NCI-H748 (cell line): ENCODE data around the gene ABR.
"Not testable (repeated sequence)": the region's sequence is repeated elsewhere in the genome, so short reads cannot be mapped to it uniquely, and the experiment has no call there.

ENCODE experiments used
- DNase-seq: peaks from one replicate; lab custom pipeline; 2025; ENCODE audit not compliant: unreplicated experiment; lab: John Stamatoyannopoulos, UW

ABR gene

DNA sequence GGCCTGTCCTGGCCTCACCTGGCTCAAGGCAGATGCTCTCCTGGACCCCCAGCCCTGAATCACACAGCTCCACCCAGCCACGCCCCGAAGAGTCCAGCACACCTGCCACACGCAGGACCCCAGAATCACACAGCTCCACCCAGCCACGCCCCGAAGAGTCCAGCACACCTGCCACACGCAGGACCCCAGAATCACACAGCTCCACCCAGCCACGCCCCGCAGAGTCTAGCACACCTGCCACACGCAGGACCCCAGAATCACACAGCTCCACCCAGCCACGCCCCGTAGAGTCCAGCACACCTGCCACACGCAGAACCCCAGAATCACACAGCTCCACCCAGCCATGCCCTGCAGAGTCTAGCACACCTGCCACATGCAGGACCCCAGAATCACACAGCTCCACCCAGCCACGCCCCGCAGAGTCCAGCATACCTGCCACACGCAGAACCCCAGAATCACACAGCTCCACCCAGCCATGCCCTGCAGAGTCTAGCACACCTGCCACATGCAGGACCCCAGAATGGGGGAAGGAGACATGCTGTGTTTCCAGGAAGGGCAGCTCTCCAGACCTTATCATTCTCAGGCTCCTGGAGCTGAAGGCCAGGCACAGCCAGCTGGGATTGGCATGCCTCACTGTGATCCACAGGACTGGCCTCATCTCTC lies 105.7 kb downstream of the ABR start:
- DNase-seq, result peak; percentile 70

GRCh38 chr17:1073241-1073962 lies 106.4 kb downstream of the ABR start:
- peak; percentile 76 for DNase-seq

- no peak for DNase-seq
Measured at GRCh38 chr17:1072551-1072961, 107.2 kb downstream of the ABR start.

GRCh38 chr17:1071103-1071825 lies 108.5 kb downstream of the ABR start:
- no peak for DNase-seq

- DNase-seq, result no peak
Measured at GRCh38 chr17:1070411-1070810, 109.4 kb downstream of the ABR start.

DNA sequence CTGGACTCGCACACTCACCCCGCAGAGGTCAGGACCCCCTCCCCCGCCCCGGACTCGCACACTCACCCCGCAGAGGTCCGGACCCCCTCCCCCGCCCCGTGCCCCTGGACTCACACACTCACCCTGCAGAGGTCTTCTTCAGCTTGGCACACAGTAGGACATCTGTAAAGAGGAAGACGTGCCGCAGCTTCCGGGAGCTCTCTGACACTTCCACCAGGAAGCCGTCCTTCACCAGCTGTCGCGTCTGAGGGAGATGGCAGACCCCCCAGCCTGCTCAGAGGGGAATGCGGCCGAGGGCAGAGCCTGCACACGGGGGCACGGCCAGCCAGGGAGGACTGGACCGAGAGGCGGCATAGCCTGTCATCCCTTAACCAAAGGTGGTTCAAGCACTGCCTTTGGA lies 109.9 kb downstream of the ABR start:
- DNase-seq, result no peak

- no peak for DNase-seq
Measured at GRCh38 chr17:1068356-1068755, 111.4 kb downstream of the ABR start.

- no peak for DNase-seq
Measured at GRCh38 chr17:1067282-1067956, 112.4 kb downstream of the ABR start.

DNA sequence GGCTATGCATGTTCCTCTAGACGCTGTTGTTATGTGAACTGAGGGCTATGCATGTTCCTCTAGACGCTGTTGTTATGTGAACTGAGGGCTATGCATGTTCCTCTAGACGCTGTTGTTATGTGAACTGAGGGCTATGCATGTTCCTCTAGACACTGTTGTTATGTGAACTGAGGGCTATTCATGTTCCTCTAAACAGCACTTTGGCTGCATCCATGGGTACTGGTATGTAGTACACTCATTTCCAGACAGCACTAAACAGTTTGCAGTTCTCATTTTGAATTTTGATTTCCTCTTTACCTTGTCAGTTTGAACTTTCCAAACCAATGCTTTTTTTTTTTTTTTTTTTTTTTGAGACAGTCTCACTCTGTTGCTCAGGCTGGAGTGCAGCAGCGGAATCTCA lies 114.4 kb downstream of the ABR start:
- DNase-seq, result not testable (repeated sequence)

DNA sequence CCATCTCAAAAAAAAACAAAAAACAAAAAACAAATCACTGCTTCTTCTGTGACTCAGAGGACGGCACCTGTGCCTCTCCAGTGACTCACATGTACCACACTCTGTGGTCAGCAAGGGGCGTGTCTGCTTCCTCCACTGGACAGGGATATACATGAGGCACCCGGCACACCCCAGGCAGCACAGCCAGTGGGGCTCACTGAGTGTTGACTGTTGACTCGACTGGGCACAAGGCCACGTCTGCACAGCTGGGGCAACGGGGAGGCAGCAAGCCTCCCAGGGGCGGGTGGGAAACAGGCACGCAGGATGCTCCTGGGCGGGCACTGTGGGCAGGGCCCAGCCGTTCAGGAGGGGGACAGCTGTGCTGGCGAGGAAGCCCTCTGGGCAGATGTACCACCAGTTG lies 118.8 kb downstream of the ABR start:
- DNase-seq, result no peak

- no peak for DNase-seq
Measured at GRCh38 chr17:1059131-1059795, 120.5 kb downstream of the ABR start.

GRCh38 chr17:1058423-1059130 lies 121.2 kb downstream of the ABR start:
- peak; percentile 48 for DNase-seq

- no peak for DNase-seq
Measured at GRCh38 chr17:1056761-1057160, 123.0 kb downstream of the ABR start.

DNA sequence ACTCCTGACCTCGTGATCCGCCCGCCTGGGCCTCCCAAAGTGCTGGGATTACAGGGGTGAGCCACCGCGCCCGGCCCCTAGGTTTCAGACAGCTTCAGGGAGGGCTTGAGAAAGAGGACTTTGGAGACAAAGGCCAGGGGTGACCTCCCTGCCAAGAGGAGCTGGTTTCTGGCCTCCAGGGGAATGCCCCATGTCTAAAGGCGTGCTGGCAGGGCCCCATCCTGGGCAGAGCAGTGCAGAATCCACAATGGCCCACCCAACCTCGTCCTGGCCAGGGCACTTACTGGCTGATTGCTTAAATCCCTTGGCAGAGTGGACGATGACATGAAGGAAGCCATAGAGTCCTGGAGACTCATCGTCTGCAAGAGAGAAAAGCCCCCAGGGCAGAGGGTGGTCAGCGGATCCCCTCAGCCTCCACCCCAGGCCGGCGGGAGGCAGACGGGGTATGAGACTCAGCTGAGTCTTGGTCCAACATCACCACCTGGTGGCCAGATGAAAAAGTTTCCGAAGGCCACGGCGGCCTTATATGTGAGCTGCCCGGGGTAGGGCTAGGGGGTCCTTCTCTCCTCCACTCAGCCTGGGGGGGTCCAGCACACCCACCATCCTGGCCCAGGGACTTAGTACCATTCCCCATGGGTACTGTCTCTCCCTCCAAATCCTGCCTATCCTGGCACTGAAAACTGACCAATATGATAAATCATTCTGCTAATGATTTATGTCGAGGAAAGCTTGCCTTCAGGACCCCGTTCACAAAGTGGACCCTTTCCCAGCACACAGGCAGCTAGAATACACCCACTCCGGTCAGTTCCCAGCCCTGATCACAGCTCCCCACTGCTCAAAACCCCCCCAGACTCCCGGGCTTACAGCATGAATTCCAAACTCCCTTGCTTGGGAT lies 123.8 kb downstream of the ABR start:
- DNase-seq, result peak; percentile 47

- DNase-seq, result no peak
Measured at GRCh38 chr17:1055231-1055630, 124.5 kb downstream of the ABR start.

DNA sequence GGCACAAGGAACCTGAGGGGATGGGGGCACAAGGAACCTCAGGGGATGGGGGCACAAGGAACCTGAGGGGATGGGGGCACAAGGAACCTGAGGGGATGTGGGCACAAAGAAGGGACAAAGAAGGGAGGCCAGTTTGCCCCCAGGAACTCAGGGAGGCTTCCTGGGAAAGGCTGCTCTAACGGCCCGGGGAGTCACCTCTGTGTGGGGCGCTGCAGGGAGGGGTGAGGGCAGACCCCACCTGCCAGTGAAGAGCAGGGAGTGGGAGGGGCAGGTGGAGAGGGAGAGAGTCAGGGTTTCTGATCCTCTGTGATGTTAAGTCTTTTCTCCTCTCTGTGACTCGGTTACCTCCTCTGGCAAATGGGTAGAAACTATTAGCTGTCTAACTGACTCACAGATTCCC lies 125.1 kb downstream of the ABR start:
- no peak for DNase-seq

GRCh38 chr17:1053661-1054360 lies 126.0 kb downstream of the ABR start:
- no peak for DNase-seq

- DNase-seq, result no peak
Measured at GRCh38 chr17:1050996-1051925, 128.5 kb downstream of the ABR start.
